T-cell (primary cell): ENCODE data around the gene PLCB1. TPM values are rescaled to one million over a fixed set of nuclear protein-coding genes. Genes with fewer than 3 reads are reported as not detected.

Experiments
- ATAC-seq, 4 experiments: fragments of 200-7000 bp in 3 of 4; fragments of 150-1000 bp in 1 of 4; cut with Tn5 transposase; replicated peaks in 1 of 4; 1 replicate in 3 of 4; 2 replicates in 1 of 4; pipeline ENCODE4 v1.10.0; 2021; ENCODE audit warnings: moderate library complexity in 3 of 4, mild to moderate bottlenecking in 2 of 4, moderate number of reproducible peaks in 1 of 4
- CTCF ChIA-PET, 2 donors: fragments of 300-600 bp; sonication (Branson Sonifier 250); formaldehyde crosslinking; loops; one replicate each; lab custom pipeline; 2022; ENCODE audit warnings: antibody characterized with exemption in 2 of 2; lab: Charles Lee
- POLR2A ChIA-PET, 2 donors: fragments of 300-600 bp; sonication (Branson Sonifier 250); formaldehyde crosslinking; loops; one replicate each; lab custom pipeline; 2022; ENCODE audit warnings: antibody characterized with exemption in 2 of 2; lab: Charles Lee
- DNase-seq, 35 experiments: peaks; one replicate each; pipeline versions ENCODE4 v3.0.0 to v3.0.0-alpha.2; 2013 to 2023
- H3K27ac ChIP-seq: one replicate; pipeline ENCODE4 v1.5.1; 2013; ENCODE audit warnings: low read length
- H3K27me3 ChIP-seq, 2 experiments: replicated peaks in 1 of 2; 1 replicate in 1 of 2; 2 replicates in 1 of 2; pipeline versions ENCODE4 v1.6.1 to v1.7.0; 2013; ENCODE audit warnings: low read length in 1 of 2, mixed read lengths in 1 of 2; ENCODE audit not compliant: control insufficient read depth in 2 of 2, insufficient read depth in 2 of 2; ENCODE audit errors: extremely low read depth in 1 of 2
- H3K36me3 ChIP-seq, 2 donors: 1 replicate in 1 of 2; 2 replicates in 1 of 2; pipeline versions ENCODE4 v1.6.1 to v1.7.0; 2013; ENCODE audit warnings: low read length in 1 of 2; ENCODE audit not compliant: control insufficient read depth in 2 of 2, insufficient read depth in 1 of 2; ENCODE audit errors: extremely low read depth in 1 of 2
- H3K4me1 ChIP-seq, 2 experiments: 1 replicate in 1 of 2; 2 replicates in 1 of 2; pipeline versions ENCODE4 v1.6.1 to v1.7.0; 2013; ENCODE audit warnings: low read length in 2 of 2, mixed read lengths in 1 of 2; ENCODE audit not compliant: insufficient read depth in 2 of 2, control insufficient read depth in 1 of 2; ENCODE audit errors: extremely low read depth in 1 of 2
- H3K4me3 ChIP-seq, 2 donors: 1 replicate in 1 of 2; 2 replicates in 1 of 2; pipeline versions ENCODE4 v1.5.1 to v1.7.0; 2013; ENCODE audit warnings: mild to moderate bottlenecking in 2 of 2, low read length in 1 of 2, moderate library complexity in 1 of 2; ENCODE audit not compliant: control insufficient read depth in 1 of 2; ENCODE audit errors: extremely low read depth in 1 of 2
- H3K9me3 ChIP-seq: 2 replicates; pipeline ENCODE4 v1.7.0; 2013
- H3K27ac Mint-ChIP-seq, 2 donors: one replicate each; pipeline ENCODE4 v1.8.0; 2020 to 2021; ENCODE audit warnings: mild to moderate bottlenecking in 2 of 2, mixed read lengths in 2 of 2
- H3K27me3 Mint-ChIP-seq, 2 donors: one replicate each; pipeline ENCODE4 v1.8.0; 2021 to 2022; ENCODE audit warnings: mixed read lengths in 2 of 2
- H3K36me3 Mint-ChIP-seq: one replicate; pipeline ENCODE4 v1.8.0; 2021; ENCODE audit warnings: mixed read lengths
- H3K4me1 Mint-ChIP-seq, 3 donors: one replicate each; pipeline ENCODE4 v1.8.0; 2020 to 2022; ENCODE audit warnings: mixed read lengths in 3 of 3, mild to moderate bottlenecking in 1 of 3
- H3K4me3 Mint-ChIP-seq, 3 donors: one replicate each; pipeline ENCODE4 v1.8.0; 2020 to 2022; ENCODE audit warnings: mild to moderate bottlenecking in 3 of 3, mixed read lengths in 3 of 3, moderate library complexity in 3 of 3
- H3K9me3 Mint-ChIP-seq, 3 donors: one replicate each; pipeline ENCODE4 v1.8.0; 2020 to 2022; ENCODE audit warnings: mixed read lengths in 3 of 3
- WGBS: methylation state at CpG from one replicate; pipeline ENCODE4 v1.1.5; 2013; ENCODE audit warnings: missing lambda C conversion rate; ENCODE audit not compliant: insufficient coverage; 5-methylcytosine and 5-hydroxymethylcytosine counted together
- total RNA-seq, 35 experiments: library from RNA in 6 of 35; stranded (reverse) in 6 of 35; fragments of 120-200 nt in 1 of 35; gene quantifications; one replicate each; pipeline versions ENCODE4 v1.2.1 to v1.2.4 and lab custom pipeline; 2013 to 2026

PLCB1 gene
- total RNA-seq, 5 donors from 2014 or later (not counting 1 experiment from before 2014, with no cell fraction given), result 3.3 to 15.1 (median 7.4) TPM

DNA sequence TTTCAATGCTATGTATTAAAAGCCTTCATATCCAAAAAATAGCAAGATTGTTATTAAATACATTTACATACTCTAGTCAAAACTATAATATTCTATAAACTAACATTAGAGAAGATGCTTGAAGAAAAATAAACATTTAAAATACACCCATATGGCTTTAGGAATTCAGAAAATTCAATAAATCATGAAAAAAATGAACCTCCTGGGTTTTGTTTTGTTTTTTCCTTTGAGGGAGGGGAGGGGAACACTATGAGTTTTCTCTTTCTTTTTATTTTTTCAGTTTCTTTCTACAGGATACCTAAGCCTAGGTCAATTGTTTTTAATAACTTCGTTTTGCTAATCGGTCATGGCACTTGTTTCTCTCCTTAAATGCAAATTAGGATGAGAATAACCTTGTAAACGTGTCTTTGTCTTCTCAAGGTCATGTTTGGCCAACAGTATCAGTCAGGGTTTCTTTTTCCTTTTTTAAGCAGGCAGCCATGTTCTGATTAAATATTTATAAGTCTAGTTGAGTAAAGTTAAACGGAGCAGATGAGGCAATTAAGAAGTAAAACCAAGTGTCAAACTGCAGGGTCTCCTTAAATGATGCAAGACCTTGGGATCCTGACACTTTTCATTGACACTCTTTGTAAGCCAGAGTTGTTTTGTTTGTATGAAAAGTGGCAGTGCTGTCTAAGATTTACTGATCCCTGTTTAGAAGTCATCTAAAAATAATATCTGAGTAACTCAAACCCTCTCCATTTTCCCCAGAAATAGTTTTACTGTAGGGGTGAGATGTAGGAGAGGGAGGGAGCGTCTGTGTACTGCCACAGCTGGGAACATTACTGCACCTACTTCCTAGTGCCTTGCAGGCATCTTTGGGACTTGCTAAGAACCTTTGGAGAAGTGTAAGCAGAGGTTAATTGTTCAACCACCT is 392.3 kb downstream of the PLCB1 start:
- Mint-ChIP-seq H3K27me3 (no peaks in the 10 kb centered on the region), H3K9me3 (no peaks in the 10 kb centered on the region), H3K4me3 (no peak overlapping the region), H3K4me1 (no peaks in the 10 kb centered on the region), H3K36me3 (no peaks in the 10 kb centered on the region), H3K27ac (no peak overlapping the region)
- Histone ChIP-seq H3K27ac (no peak overlapping the region), H3K36me3 (no peaks in the 10 kb centered on the region), H3K9me3 (no peaks in the 10 kb centered on the region), H3K4me1 (no peaks in the 10 kb centered on the region), H3K4me3 (no peak overlapping the region), H3K27me3 (no peaks in the 10 kb centered on the region)
- WGBS, result 86% methylated on average over 1 of the region's 5 CpGs
- ChIA-PET POLR2A (no interaction called here), CTCF (no interaction called here)
- ATAC-seq (no peak), DNase-seq (no peak)

DNA sequence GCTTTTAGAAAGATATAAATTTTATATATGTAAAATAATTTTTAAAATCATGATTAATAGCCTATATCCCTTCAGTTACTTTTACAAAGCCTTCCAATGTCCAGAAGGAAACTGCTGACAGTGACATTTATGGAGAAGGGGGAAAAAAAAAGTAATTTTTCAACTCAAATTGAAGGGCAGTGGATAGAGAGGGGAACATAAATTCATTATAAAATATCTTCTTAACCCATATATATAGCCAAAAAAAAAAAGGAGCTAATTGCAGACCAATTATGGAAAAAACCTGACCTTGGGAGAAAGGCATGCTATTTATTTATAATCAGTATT is 392.9 kb downstream of the PLCB1 start:
- Histone ChIP-seq H3K27me3 (no peaks in the 10 kb centered on the region), H3K36me3 (no peaks in the 10 kb centered on the region), H3K27ac (no peak overlapping the region), H3K4me3 (no peak overlapping the region), H3K9me3 (no peaks in the 10 kb centered on the region), H3K4me1 (no peaks in the 10 kb centered on the region)
- Mint-ChIP-seq H3K27ac (no peak overlapping the region), H3K4me1 (no peaks in the 10 kb centered on the region), H3K36me3 (no peaks in the 10 kb centered on the region), H3K27me3 (no peaks in the 10 kb centered on the region), H3K4me3 (no peak overlapping the region), H3K9me3 (no peaks in the 10 kb centered on the region)
- CTCF ChIA-PET, result no interaction called here
- ATAC-seq, result no peak
- no peak for DNase-seq
- POLR2A ChIA-PET, result interaction anchor here in 1 of 2 donors (0.6 kb wide), 1 partner anchor 176 kb away, joined by 4 read pairs; no protein-coding TSS in a partner anchor

DNA sequence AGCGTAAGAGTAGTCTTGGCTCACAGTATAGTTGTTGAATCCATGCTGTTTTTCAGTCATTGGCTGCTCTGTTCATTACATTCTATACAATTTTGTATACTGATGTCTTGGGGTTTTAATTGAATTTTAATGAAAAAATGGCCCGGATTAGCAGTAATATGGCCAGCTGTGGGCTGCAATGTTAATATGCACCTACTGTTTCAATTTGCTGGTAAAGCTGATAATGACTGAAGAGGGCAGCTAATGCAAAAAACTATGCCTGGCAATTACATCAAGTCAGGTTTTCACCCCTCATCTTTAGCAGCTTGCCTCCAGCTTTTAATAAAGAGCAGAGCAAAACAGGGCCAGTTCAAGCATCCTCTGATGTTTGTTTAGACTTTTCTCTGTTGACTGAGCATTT is 394.5 kb downstream of the PLCB1 start:
- ChIA-PET CTCF (no interaction called here), POLR2A (no interaction called here)
- DNase-seq, result no peak
- H3K9me3 ChIP-seq, result no peaks in the 10 kb centered on the region
- Mint-ChIP-seq H3K4me3 (no peak overlapping the region), H3K27me3 (no peaks in the 10 kb centered on the region), H3K36me3 (no peaks in the 10 kb centered on the region), H3K27ac (no peak overlapping the region), H3K4me1 (no peaks in the 10 kb centered on the region), H3K9me3 (no peaks in the 10 kb centered on the region)
- H3K27me3 ChIP-seq, result no peaks in the 10 kb centered on the region
- no peaks in the 10 kb centered on the region for H3K36me3 ChIP-seq
- no peaks in the 10 kb centered on the region for H3K4me1 ChIP-seq
- no peak for ATAC-seq
- no peak overlapping the region for H3K27ac ChIP-seq
- no CpG with 5 or more reads among the region's 2 CpGs for WGBS
- H3K4me3 ChIP-seq, result no peak overlapping the region

DNA sequence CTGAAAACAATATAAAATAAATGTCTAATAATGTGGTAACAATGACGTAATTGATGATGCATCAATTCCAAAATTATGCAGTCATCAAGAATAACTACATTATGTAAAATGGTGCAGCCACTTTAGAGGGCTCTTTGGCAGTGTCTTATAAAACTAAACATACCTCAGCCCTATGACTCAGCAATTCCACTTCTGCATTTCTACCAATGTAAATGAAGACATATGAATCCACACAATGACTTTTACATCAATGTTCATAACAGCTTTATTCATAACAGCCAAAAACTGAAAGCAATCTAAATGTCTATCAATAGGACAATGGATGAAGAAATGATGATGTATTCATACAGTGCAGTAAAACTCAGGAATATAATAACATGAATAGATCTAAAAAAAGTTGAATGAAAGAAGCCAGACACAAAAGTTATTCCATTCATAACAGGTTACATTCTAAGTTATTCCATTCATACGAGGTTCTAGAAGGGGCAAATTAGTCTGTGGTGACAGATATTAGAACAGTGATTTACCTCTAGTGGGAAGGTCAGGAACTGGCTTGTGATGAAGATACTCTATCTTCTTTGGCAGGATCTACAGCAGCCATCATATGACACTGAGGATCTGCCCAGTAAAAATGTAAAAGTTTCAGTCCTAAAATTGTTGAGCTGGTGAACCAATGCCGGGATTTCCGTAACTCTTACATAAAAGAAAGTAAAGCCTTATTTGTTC is 396.1 kb downstream of the PLCB1 start:
- ATAC-seq, result no peak

DNA sequence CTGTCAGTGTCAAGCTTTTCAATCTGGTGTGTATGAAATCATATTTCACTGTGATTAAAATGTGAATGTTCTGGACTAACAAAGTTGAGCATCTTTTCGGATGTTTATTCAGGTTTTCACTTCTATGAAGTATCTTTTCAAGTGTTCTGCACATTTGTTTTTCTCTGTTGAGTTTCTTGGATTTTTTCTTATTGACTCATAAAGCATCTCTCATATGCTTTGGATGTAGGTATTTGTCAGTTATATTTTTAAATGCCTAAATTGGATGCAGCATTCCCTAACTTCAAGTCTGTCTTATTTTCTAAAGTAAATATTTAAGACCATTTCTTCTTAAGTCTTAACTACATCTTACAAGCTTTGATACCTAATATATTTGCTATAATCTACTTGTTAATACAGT is 398.0 kb downstream of the PLCB1 start:
- 20% methylated on average over 1 of the region's 1 CpG for WGBS
- H3K4me1 ChIP-seq, result no peaks in the 10 kb centered on the region
- DNase-seq (no peak), ATAC-seq (no peak)
- H3K27ac Mint-ChIP-seq, result no peak overlapping the region
- H3K27me3 Mint-ChIP-seq, result no peaks in the 10 kb centered on the region
- no peaks in the 10 kb centered on the region for H3K4me1 Mint-ChIP-seq
- no peak overlapping the region for H3K27ac ChIP-seq
- CTCF ChIA-PET, result no interaction called here
- H3K9me3 Mint-ChIP-seq, result no peaks in the 10 kb centered on the region
- no peaks in the 10 kb centered on the region for H3K9me3 ChIP-seq
- no peak overlapping the region for H3K4me3 Mint-ChIP-seq
- H3K4me3 ChIP-seq, result no peak overlapping the region
- H3K36me3 ChIP-seq, result no peaks in the 10 kb centered on the region
- H3K27me3 ChIP-seq, result no peaks in the 10 kb centered on the region
- no peaks in the 10 kb centered on the region for H3K36me3 Mint-ChIP-seq
- POLR2A ChIA-PET, result no interaction called here

More for the DNA sequence above, 396.1 kb downstream of the PLCB1 start:
- Mint-ChIP-seq H3K9me3 (no peaks in the 10 kb centered on the region), H3K4me1 (no peaks in the 10 kb centered on the region), H3K4me3 (no peak overlapping the region), H3K36me3 (no peaks in the 10 kb centered on the region), H3K27me3 (no peaks in the 10 kb centered on the region), H3K27ac (no peak overlapping the region)
- H3K27ac ChIP-seq, result no peak overlapping the region
- no peak overlapping the region for H3K4me3 ChIP-seq
- H3K36me3 ChIP-seq, result no peaks in the 10 kb centered on the region
- H3K9me3 ChIP-seq, result no peaks in the 10 kb centered on the region
- no peaks in the 10 kb centered on the region for H3K4me1 ChIP-seq
- WGBS, result no CpG with 5 or more reads among the region's 4 CpGs
- ChIA-PET CTCF (no interaction called here), POLR2A (no interaction called here)
- H3K27me3 ChIP-seq, result no peaks in the 10 kb centered on the region
- no peak for DNase-seq

DNA sequence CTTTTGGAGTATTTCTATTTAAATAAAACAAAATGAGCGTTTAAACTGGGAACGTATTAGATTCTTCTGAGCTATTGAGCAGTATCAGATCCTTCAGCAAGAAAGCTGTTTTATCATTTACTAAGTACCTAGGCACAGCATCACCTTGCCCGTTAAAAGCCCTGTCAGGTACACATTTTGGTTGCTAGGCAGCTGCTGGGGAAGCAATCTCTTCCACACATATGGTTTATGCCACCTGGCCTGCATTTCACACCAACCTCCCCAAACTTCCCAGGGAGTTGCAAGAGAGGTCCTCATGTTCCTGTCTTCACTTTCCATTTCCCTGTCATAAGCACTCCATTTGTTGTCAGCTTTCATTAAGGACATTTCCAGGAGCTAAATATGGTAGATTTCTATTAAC is 400.1 kb downstream of the PLCB1 start:
- Histone ChIP-seq H3K4me1 (no peaks in the 10 kb centered on the region), H3K36me3 (no peaks in the 10 kb centered on the region), H3K9me3 (no peaks in the 10 kb centered on the region), H3K27ac (no peak overlapping the region), H3K27me3 (no peaks in the 10 kb centered on the region), H3K4me3 (no peak overlapping the region)
- Mint-ChIP-seq H3K27me3 (no peaks in the 10 kb centered on the region), H3K36me3 (no peaks in the 10 kb centered on the region), H3K4me1 (no peaks in the 10 kb centered on the region), H3K27ac (no peak overlapping the region), H3K9me3 (no peaks in the 10 kb centered on the region), H3K4me3 (no peak overlapping the region)
- CTCF ChIA-PET, result no interaction called here
- ATAC-seq (no peak), DNase-seq (no peak)
- POLR2A ChIA-PET, result no interaction called here
- WGBS, result 84% methylated on average over 3 of the region's 3 CpGs
